ENCODE measurements around the gene CCDC92. TPM values are rescaled to one million over a fixed set of nuclear protein-coding genes. Genes with fewer than 3 reads are reported as not detected.
A peak's percentile ranks its signal among the peaks of the same experiment; 100 is the strongest.

CCDC92 gene
- polyA plus RNA-seq, 2 of the 4 experiments (the other 2 are of a cell fraction): 27.2 to 27.5 TPM

GRCh38 chr12:123908884-123909725 is 63.5 kb downstream of the CCDC92 start:
- Histone ChIP-seq H3K27ac (no peak overlapping the region), H3K4me2 (no peak overlapping the region), H3K9me3 (no peaks in the 10 kb centered on the region), H3K4me3 (no peak overlapping the region), H3K4me1 (no peaks in the 10 kb centered on the region)
- TF ChIP-seq RFX5 (IDR thresholded peaks at IDR 0.05): no peak
- TF ChIP-seq MAX (IDR thresholded peaks at IDR 0.05): no peak
- TF ChIP-seq MAFK (IDR thresholded peaks at IDR 0.05; ENCODE audit: partially characterized antibody): no peak
- TF ChIP-seq ZSCAN20 (CRISPR knock-in tag; IDR thresholded peaks at IDR 0.05): no peak
- no peak for TF ChIP-seq SREBF2 (IDR thresholded peaks at IDR 0.05)
- TF ChIP-seq EHF (CRISPR knock-in tag; IDR thresholded peaks at IDR 0.05): no peak
- no peak for TF ChIP-seq NFE2L2 (conservative IDR thresholded peaks at IDR 0.05; ENCODE audit: low read length)
- POLR2A ChIA-PET: no interaction called here
- ATAC-seq (no peak; a peak in 1 of 6 replicates), FAIRE-seq (no peak), DNase-seq (ENCODE audit: low read depth in 1 of 2, low spot score in 1 of 2) (no peak)
- CTCF ChIA-PET: interaction anchor here (1.7 kb wide), 1 partner anchor 17 kb away, joined by 4 read pairs; no protein-coding TSS in a partner anchor
- WGBS (ENCODE audit: missing lambda C conversion rate): 77% methylated on average over 37 of the region's 37 CpGs

- ChIA-PET CTCF (interaction anchor here (0.6 kb wide), 1 partner anchor 35 kb away, joined by 3 read pairs; no protein-coding TSS in a partner anchor), POLR2A (no interaction called here)
- TF ChIP-seq NR3C1 (IDR thresholded peaks at IDR 0.05) (no peak), GATA3 (IDR thresholded peaks at IDR 0.05; ENCODE audit: borderline replicate concordance) (no peak), HEYL (CRISPR knock-in tag; IDR thresholded peaks at IDR 0.05) (no peak), EHMT2 (IDR thresholded peaks at IDR 0.05; ENCODE audit: low read depth) (no peak), MAZ (IDR thresholded peaks at IDR 0.05; ENCODE audit: borderline replicate concordance, low read depth, low read length) (no peak), POLR2AphosphoS2 (conservative IDR thresholded peaks at IDR 0.05; ENCODE audit: low read length) (no peak), NPAS2 (CRISPR knock-in tag; IDR thresholded peaks at IDR 0.05; ENCODE audit: borderline replicate concordance) (no peak), E2F6 (IDR thresholded peaks at IDR 0.05; ENCODE audit: borderline replicate concordance, low read depth) (no peak), JUN (IDR thresholded peaks at IDR 0.05) (no peak), CEBPB (IDR thresholded peaks at IDR 0.05) (no peak), NFE2L2 (conservative IDR thresholded peaks at IDR 0.05; ENCODE audit: low read length) (no peak), ELK1 (IDR thresholded peaks at IDR 0.05; ENCODE audit: low read depth, low read length) (no peak), PHF8 (IDR thresholded peaks at IDR 0.05; ENCODE audit: borderline replicate concordance, low read depth) (no peak), HDAC2 (IDR thresholded peaks at IDR 0.05) (no peak), ATOH8 (CRISPR knock-in tag; IDR thresholded peaks at IDR 0.05; ENCODE audit: low read depth) (no peak), CTCF (IDR thresholded peaks at IDR 0.05) (no peak), RAD21 (conservative IDR thresholded peaks at IDR 0.05 in 1 of 2, IDR thresholded peaks at IDR 0.05 in 1 of 2) (no peak), MAFK (IDR thresholded peaks at IDR 0.05; ENCODE audit: partially characterized antibody) (no peak), FOSB (CRISPR knock-in tag; IDR thresholded peaks at IDR 0.05) (no peak)
- Histone ChIP-seq H3K9me3 (no peaks in the 10 kb centered on the region), H3K4me1 (no peaks in the 10 kb centered on the region), H3K4me3 (no peak overlapping the region), H3K4me2 (no peak overlapping the region), H3K27ac (peak overlapping the region in 1 of 2 experiments; percentile 32; a peak in 1 of 6 replicates)
- DNase-seq (ENCODE audit: low read depth in 1 of 2, low spot score in 1 of 2) (no peak), ATAC-seq (peak; percentile 14 to 60; a peak in 4 of 6 replicates), FAIRE-seq (no peak)
- WGBS (ENCODE audit: missing lambda C conversion rate): 82% methylated on average over 12 of the region's 12 CpGs
Measured at GRCh38 chr12:123907726-123908476, 64.7 kb downstream of the CCDC92 start.

All from A549 (cell line).